ENCODE results near the gene YIF1A.
"Not testable (repeated sequence)": the region's sequence is repeated elsewhere in the genome, so short reads cannot be mapped to it uniquely, and the experiment has no call there.

The YIF1A gene

GRCh38 chr11:66268952-66269905 lies 19.7 kb downstream of the YIF1A start:
- DNase-seq (ENCODE audit: low spot score): peak; percentile 17

DNA sequence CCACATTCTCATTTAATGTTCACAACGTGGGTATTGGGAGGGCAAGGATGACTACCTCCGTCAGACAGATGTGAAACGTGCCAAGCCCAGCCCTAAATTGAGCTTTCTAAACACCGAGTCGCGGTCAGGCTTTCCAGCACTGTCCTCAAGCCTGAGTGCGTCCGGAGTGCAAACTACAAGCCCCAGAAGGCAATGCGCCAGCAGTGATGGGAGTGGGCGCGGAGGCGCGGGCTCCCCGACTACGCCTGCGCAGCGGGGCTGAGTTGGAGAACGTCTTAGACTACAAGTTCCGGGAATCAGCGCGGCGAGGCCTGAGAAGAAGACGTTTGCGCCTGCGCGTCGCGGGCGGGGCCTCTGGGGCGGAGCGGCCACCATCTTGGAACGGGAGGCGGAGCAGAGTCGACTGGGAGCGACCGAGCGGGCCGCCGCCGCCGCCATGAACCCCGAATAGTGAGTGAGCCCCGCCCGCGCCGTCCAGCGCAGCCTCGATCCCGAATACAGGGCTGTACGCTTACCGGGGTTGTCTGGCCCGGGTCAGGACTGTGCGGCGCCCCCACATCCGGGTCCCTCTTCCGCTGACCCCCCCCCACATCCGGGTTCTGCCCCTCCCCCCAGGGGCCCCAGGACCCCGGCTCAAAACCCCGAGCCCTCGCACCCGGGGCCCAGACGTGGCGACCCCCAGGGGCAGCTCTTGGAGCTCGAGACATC lies 20.5 kb downstream of the YIF1A start, which contains the start of gene RAB1B:
RAB1B (plus strand) TSS at position 396 of the 708 bp plus-strand sequence; CDS start at position 437, 41 bp downstream.
- peak; percentile 100 for DNase-seq (ENCODE audit: low spot score)

- DNase-seq (ENCODE audit: low spot score): peak; percentile 86
Observed at GRCh38 chr11:66267379-66268243, 21.3 kb downstream of the YIF1A start.

DNA sequence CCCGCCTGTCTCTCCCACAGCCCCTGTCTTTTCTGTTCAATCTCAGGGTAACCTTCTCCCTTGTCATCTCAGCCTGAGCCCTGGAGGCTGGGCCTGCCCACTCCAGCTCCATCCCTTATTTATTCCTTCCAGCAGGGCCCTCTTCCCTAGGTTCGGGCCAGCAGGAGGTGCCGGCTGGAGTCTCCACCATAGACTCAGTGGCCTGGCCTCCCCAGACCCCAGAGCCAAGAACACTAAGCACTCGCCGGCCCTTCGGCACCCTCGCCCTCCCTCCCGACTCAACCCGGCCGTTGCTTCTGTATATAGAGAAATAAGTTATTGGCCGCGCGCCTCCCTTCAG lies 21.9 kb downstream of the YIF1A start:
- DNase-seq (ENCODE audit: low spot score): no peak

DNA sequence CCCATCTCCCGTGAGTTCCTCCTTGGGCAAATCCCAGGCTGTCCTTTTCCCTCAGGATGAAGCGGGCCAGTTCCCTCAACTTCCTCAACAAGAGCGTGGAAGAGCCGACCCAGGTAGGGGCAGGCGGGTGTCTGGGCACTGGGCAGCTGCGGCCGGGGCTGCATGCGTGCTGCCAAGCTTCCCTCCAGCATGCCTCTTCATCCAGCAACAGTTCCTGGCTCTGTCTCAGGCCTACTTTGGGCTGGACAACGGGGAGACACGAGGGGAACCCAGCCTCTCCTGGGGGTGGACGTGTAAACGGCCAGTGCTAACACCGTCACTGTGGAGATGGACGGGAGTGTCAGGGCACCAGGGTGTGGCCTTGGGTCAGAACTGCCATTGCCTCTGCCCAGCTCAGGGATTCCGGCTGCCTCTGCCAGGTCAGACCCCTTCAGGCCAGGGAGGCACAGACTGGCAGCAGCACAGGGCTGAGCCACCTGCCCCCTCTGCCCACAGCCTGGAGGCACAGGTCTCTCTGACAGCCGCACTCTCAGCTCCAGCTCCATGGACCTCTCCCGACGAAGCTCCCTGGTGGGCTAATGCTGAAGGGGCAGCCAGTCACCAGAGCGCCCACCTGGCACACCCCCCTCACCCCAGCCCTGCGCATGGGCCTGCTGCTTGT lies 22.4 kb downstream of the YIF1A start:
- DNase-seq (ENCODE audit: low spot score): no peak

DNA sequence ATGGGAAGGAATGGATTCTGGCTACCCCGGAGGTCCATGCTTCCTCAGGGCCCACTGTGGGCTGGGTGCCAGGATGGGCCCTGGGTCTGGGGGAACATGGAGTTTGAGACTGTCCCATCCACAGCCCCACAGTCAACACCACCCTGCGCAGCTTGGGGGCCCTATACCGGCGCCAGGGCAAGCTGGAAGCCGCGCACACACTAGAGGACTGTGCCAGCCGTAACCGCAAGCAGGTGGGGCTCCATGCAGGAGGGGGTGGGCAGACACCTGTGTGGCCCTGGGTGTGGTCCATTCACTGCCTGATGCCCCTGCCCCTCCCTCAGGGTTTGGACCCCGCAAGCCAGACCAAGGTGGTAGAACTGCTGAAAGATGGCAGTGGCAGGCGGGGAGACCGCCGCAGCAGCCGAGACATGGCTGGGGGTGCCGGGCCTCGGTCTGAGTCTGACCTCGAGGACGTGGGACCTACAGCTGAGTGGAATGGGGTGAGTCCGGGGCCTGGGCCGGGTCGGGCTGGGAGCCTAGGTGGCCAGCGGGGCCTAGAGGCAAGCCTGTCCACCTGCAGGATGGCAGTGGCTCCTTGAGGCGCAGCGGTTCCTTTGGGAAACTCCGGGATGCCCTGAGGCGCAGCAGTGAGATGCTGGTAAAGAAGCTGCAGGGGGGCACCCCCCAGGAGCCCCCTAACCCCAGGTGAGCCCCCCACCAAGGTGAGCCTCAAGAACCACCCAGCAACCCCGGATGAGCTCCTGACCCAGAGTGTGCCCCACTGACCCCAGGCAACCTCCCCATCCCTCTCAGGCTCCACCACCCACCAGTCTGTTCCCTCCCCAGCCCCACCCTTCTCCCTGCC lies 23.2 kb downstream of the YIF1A start:
- DNase-seq (ENCODE audit: low spot score): no peak

DNA sequence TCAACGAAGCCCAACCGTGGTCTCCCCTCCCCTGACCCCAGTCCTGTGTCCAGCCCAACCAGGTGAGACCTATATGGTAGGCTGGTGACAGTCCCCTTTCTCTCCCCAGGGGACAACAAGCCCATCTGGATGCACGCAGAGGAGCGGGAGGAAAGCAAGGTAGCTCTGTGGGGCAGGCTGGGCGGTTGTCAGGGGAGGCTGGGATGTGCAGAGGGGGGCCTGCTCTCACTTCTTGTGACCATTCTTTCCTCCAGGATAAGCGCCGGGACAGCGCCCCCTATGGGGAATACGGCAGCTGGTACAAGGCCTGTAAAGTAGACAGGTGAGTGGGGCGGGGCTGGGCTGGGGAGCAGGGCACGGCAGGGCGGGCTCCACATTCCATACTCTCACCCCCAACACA lies 24.0 kb downstream of the YIF1A start:
- peak; percentile 31 for DNase-seq (ENCODE audit: low spot score)

GRCh38 chr11:66264383-66264782 lies 24.6 kb downstream of the YIF1A start:
- DNase-seq (ENCODE audit: low spot score): no peak

- no peak for DNase-seq (ENCODE audit: low spot score)
Observed at GRCh38 chr11:66263785-66264184, 25.2 kb downstream of the YIF1A start.

- no peak for DNase-seq (ENCODE audit: low spot score)
Observed at GRCh38 chr11:66263231-66263630, 25.7 kb downstream of the YIF1A start.

DNA sequence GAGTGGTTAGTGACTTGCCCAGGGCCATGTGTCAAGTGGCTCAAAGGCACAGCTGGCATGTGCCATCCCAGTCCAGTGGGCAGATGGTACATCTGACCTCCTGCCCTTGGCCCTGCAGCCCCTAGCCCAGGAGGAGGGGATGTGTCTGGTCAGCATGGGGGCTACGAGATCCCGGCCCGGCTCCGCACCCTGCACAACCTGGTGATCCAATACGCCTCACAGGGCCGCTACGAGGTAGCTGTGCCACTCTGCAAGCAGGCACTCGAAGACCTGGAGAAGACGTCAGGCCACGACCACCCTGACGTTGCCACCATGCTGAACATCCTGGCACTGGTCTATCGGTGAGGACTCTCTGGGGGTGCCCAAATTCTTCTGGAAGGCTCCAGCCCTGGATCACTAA lies 26.2 kb downstream of the YIF1A start:
- no peak for DNase-seq (ENCODE audit: low spot score)

DNA sequence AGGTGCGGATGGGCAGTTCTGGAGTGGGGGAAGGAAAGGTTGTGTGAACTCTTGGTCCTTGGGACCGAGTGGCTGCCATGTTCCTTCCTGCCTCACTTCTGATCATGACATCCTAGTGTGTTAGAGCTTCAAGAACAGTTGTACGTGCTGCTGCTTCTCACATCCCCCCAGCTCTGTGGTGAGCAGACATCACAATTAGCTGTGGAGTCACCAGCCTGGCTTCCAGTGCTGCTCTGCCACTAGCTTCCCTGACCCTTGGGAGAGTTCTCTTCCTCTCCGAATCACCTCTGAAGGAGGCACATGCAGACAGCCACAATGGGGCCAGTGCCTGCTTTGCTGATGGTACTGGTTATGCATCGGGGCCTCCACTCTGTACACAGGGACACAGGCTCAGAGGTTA lies 26.8 kb downstream of the YIF1A start:
- DNase-seq (ENCODE audit: low spot score): no peak

DNA sequence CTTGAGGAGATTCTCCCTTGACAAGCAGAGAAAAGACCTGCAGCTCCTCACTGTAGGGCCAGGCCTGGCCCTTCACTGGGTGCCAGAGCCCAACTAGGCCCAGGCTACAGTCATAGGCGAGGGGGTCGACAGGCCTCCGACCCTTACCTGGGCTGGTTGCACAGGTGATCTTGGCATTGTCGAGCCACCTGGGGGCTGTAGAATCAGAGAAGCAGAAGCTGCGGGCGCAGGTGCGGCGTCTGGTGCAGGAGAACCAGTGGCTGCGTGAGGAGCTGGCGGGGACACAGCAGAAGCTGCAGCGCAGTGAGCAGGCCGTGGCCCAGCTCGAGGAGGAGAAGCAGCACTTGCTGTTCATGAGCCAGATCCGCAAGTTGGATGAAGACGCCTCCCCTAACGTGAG lies 27.4 kb downstream of the YIF1A start:
- DNase-seq (ENCODE audit: low spot score): no peak

- no peak for DNase-seq (ENCODE audit: low spot score)
Observed at GRCh38 chr11:66259956-66260355, 29.0 kb downstream of the YIF1A start.

GRCh38 chr11:66259225-66259624 lies 29.7 kb downstream of the YIF1A start:
- DNase-seq (ENCODE audit: low spot score): no peak

DNA sequence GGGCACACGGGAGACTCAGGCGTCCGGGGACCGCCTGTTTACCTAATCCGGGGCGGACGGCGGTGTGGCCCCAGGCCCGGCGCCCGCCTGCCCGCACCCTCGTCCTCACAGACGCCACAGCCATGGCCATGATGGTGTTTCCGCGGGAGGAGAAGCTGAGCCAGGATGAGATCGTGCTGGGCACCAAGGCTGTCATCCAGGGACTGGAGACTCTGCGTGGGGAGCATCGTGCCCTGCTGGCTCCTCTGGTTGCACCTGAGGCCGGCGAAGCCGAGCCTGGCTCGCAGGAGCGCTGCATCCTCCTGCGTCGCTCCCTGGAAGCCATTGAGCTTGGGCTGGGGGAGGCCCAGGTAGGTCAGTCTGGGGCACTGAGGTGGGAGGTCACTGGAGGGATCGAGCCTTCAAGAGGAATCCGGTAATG lies 30.5 kb downstream of the YIF1A start:
- DNase-seq (ENCODE audit: low spot score): no peak

DNA sequence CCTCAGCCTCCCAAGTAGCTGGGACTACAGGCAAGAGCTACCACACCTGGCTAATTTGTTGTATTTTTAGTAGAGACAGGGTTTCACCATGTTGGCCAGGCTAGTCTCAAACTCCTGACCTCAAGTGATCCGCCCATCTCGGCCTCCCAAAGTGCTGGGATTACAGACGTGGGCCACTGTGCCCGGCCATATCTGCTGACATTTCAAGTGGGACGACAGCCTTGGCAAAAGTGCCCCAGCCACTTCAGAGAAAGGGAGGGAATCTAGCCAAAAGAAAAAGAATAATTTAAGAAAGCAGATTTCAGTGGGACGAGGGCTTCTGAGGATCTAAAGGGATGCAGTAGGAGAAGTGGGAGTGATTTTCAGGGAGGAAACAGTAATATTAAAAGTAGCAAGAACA lies 35.9 kb downstream of the YIF1A start:
- not testable (repeated sequence) for DNase-seq (ENCODE audit: low spot score)

DNA sequence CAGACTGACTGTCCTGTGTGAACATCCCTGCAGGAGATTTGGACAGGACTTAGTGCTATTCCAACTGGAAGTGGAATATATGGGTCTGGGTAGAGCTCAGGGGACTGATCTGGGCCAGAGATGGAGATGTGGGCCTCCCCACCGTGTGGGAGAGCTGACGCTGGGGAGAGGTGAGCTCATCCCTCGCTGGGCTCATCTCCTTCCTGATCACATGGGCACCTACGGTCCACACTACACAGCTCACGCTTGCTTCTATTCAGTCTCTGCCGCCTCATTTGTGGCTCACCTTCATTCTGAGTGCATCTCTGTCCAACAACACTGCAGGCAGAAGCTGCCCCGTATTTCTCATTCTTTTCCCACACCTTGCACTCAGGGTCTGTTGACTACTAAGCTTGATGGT lies 37.1 kb downstream of the YIF1A start:
- DNase-seq (ENCODE audit: low spot score): no peak

- DNase-seq (ENCODE audit: low spot score): no peak
Observed at GRCh38 chr11:66248903-66249302, 40.0 kb downstream of the YIF1A start.

DNA sequence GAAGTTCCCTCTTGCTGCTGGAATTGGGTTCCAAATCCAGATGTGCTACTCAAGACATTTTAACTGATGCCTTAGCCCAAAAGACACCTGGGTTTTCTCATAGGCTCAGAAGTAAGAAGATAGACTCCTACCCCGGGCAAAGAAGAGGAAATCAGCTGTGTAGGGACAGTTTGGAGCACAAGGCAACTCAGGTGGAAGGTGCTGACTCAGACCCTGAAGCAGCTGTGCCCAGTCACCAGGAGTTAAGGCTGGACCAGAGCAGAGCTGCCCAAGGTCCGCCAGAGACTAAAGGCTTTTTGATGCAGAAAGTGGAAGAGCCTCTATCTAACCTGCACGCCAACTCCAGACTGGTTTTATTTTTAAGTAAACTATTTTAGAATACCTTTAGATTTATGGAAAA lies 41.1 kb downstream of the YIF1A start:
- DNase-seq (ENCODE audit: low spot score): no peak

GRCh38 chr11:66247295-66247694 lies 41.6 kb downstream of the YIF1A start:
- no peak for DNase-seq (ENCODE audit: low spot score)
